T-helper 2 cell (primary cell): Measurements from ENCODE around the gene USP10.
A peak's percentile ranks its signal among the peaks of the same experiment; 100 is the strongest.

ENCODE experiments used
- DNase-seq, 5 experiments: peaks; one replicate each; pipeline versions ENCODE4 v3.0.0 to v3.0.0-alpha.2; 2012 to 2022

The USP10 gene

DNA sequence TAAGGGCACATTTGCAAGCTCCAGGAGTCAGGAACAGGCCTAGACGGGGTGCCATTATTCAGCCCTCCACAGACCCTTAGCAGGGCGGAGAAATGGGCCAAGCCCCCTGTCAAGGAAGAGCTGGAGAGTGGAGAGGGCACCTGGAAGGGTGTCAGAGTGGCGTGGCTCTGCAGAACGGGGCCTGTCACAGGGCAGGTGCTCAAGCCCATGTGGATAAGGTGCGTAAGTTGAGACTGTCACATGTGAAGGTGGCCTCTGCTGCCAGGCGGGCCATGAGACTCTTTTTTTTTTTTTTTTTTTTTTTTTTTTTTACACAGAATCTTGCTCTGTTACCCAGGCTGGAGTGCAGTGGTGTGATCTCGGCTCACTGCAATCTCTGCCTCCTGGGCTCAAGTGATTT, 108.0 kb downstream of the USP10 start:
- DNase-seq, result no peak

DNA sequence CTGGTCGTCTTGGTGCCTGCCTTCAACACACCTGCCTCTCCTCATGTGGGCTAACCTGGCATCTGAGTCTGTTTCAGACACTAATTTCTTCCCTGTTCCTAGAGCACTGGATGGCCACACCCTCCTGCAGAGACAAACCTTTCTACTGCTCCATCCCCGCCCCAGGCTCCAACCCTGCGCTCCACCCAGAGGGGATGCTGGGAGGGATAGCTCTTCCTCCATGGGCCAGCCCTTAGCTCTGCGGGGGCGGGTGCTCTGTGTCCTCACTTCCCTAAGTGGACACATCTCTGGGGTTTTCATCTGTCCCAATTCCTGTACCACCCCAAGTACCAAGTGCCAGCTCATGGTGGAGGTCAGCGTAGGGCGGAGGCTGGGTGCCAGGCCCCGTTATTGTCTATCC, 109.0 kb downstream of the USP10 start:
- DNase-seq, result no peak

DNA sequence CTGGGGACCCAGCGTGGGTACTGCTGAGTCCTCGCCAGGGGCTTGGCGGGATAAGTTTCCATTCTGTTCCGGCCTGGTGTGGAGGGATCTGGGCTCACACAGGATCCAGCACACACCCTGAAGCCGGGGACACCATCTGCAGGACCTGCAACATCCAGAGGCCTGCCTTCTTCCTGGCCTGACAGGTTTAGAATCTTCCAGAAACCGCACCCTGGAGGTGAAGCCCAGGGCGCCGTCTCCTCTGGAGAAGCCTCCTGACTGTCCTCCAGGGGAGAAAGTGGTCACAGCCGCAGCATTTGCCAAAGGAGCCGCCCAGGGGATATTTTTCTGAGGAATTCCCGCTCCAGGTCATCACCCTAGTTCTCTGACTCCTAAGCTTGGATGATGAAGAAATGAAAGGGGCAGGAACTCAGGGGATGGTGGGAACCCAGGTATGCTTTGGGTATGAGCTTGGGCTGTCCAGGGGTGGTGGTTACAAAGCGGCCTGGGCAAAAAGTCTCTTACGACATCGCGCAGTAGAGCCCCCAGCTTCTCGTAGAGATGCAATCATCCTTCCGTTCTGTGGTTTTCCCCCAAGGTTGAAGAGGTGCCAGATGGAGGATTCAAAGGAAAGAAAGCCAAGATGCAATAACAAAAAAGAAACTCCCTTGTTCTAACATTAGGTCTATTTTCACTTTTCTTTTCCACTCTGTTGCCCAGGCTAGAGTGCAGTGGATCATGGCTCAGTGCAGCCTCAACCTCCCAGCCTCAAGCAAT, 110.9 kb downstream of the USP10 start:
- DNase-seq, result peak in 1 of 5 experiments; percentile 51

DNA sequence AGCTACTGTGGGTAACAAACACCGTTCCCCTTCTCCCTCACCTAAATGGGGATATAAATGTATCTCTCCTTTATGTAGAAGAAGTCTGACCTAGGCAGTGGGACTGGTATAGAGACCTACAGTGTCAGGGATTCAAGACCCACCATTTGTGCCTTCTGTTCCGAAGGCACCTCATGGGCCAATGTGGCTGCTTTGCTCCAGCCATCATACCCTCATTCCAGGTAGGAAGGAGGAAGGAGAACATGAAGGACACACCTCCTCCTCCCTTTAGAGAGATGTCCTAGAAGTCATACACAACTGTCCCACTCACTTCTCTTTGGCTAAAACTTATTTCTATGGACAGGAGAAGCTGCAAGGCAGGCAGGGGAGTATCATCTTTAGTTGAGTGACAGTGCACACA, 111.7 kb downstream of the USP10 start:
- DNase-seq, result no peak

DNA sequence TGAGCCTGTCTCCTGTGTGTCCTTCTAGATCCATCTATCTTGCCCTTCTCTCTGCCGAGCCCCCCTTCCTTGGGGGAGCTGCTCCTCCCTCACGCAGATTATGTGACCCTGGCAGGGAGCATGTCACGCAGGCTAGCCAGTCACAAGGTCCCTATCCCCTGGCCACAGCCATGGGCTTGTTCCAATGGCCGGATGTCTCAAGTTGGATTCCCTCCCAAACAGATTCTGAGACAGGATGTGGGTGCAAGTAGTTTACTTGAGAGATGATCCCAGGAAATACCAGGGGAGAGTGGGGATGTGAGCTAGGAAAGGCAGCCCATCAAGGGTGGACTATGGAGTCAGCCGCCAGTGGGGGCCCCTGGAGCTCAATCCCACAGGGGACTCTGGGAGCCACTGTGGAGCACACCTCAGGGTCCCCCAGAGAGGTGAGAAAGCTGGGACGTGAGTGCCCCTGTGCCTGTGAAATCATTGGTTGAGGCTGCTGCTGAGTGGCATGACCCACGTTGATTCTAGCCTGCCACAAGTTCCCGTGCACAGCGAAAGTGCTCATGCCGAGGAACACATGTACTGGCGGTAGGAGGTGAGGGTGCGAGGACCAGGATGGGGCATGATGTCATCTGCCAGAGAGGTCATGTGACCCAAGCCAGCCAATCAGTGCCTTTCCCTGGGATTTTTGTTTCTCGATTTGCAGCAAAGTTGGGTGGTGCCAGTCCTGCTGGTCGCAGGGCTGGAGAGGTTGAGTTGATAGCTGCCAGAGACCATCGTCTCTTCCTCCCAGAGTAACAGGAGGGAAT, 113.5 kb downstream of the USP10 start:
- DNase-seq, result no peak

DNA sequence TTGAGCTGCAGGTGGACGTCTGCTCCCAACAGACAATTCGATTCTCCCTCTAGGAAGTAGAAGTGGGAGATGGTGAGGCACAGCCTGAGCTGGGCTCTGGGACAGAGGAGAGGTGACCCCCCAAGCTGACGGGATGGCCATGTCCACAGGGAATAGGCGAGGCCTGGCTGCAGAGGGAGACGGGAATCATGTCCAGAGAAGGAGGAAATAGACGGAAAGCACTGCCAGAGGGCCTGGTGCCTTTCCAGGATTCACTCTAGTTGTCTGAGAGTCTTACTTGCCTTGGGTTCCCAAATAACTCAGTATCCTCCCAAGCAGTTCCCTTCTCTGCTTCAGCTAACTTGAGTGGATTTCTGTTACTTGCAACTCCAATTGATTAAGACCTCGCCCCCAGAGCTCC, 115.7 kb downstream of the USP10 start:
- DNase-seq, result no peak

DNA sequence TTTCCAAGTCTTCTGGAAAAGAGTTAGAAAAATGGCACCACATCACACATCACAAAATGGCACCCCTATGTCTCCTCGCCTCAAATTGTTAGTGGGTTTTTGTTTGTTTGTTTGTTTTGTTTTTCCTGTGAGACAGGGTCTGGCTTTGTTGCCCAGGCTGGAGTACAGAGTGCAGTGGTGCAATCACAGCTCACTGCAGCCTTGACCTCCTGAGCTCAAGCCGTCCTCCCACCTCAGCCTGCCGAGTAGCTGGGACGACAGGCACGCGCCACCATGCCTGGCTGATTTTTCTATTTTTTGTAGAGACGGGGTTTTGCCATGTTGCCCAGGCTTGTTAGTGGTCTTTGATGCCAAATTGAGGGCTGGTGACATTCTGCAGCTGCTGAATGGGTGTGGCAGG, 116.2 kb downstream of the USP10 start:
- DNase-seq, result no peak

DNA sequence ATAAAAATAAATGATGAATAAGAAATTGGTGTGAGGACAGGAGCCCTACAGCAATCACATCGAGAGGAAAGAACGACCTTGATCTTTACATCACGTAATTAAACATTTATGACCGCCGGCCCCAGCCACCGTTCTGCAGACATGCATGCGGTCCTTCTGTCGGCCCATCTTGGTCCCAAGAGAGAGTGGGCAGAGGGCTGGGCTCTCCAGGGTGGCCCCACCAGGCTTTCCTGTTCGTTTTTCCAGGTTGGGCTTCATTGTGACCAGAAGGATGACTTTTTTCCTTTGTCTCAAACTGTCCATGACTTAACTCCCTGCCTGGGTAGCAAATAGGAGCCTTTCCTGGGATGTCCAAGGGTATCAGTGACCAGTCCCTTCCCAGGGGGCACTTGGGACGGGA, 116.7 kb downstream of the USP10 start:
- no peak for DNase-seq

DNA sequence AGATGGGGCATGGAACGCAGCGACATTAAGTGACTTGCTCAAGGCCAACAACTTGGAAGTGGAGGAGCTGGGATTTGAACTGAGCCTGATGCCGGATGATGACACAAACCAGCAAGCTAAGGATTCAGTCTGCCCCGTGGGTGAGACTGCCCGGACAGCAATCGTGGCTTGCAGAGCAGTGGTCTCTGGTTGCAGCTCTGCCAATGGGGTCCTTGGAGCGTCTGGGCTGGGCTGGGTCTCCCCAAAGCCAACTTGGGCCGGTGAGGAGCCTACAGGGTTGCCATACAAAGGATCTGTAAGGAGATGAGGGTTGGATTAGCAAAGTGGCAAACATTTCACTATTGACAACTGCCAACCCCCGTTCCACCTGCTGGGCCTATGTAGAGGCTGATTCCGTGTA, 117.4 kb downstream of the USP10 start:
- no peak for DNase-seq

DNA sequence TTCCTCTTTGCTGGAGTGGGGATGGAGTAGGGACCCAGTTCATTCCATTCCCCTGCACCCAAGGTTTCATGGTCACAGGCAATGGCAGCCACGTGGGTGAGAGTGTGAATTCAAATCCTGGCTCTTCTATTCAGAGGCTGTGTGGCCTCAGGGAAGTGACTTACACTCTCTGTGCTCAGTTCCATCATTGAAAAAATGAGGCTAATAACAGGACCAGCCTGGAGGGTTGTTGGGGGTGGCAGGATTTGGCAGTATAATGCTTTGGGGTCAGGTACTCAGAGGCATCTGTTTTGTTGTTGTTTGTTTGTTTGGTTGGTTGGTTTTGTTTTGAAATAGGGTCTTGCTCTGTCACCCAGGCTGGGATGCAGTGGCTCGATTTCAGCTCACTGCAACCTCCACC, 117.8 kb downstream of the USP10 start:
- DNase-seq, result no peak

DNA sequence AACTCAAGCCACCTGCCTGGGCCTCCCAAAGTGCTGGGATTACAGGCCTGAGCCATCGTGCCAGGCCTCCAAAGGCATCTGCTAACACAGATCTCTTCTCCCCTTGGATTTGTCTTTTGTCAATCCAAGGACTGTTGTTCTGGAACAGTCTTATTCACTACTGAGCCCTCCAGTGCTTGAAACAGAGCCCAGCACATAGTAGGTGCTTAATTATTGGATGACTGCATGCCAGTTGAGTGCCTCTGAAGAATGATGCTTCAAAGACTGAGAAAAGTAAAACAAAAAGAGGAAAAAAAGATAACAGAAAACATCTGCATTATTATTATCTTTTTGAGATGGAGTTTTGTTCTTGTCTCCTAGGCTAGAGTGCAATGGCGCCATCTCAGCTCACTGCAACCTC, 118.3 kb downstream of the USP10 start:
- no peak for DNase-seq

DNA sequence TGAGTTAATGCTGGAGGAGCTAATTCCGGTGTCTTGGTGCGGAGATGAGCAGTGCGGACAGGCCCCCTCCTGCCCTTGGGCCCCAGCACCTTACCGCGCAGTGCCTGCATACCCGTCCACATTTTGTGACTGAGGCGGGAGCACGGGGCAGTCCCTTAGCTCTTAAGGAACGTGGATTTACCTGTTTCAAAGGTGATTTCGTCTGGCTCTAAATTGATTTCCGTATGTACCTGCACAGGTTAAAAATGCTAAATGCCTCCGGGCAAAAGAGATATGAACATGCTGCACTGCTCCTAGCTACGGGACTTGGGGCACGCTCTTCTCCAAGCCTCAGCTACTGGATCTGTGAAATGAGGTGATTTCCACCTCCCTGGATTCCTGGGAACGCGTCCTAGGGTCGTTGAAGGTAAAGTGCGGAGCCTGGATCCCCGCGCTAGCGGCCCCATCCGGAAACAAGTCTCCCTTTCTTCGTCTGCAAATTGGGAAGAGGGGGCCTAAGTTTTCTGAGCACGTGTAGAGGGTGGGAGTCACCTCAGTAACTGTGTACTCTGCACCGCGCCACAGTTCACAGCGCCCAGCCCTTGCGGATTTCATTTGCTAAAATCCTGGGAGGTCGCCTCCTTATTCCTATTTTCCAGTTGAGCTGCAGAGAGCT, 119.3 kb downstream of the USP10 start:
- DNase-seq, result no peak

DNA sequence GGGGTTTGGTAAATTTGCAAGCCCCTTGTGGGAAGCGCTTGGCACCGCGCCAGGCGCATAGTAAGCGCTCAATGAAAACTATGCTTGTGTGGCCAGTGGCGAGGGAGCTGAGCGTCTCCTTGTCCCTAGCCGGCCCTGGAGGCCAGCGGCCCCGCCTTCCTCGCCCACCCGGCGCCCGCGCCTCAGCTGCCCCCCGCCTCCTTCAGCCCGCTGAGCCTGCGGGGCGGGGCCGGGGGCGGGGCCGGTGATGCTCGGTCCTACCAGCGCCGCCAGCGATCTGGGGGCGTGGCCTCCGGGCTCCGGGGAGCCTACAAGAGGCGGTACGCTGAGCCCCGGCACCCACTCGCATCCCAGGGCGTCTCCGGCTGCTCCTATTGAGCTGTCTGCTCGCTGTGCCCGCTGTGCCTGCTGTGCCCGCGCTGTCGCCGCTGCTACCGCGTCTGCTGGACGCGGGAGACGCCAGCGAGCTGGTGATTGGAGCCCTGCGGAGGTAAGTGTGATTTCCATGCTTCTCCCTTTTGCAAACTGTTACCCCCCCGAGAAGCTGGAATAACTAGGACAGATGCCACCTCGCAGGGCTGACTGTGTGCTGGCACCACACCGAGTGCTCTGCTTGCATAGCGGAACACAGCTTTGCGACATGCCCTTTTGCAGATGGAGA, 120.0 kb downstream of the USP10 start, which contains the start of gene CRISPLD2:
TSS of gene CRISPLD2 (plus strand) at position 342 of the 661 bp plus-strand sequence. CDS start 18,511 bp downstream, outside the sequence.
- DNase-seq, result peak; percentile 45 to 82 (median 78)

DNA sequence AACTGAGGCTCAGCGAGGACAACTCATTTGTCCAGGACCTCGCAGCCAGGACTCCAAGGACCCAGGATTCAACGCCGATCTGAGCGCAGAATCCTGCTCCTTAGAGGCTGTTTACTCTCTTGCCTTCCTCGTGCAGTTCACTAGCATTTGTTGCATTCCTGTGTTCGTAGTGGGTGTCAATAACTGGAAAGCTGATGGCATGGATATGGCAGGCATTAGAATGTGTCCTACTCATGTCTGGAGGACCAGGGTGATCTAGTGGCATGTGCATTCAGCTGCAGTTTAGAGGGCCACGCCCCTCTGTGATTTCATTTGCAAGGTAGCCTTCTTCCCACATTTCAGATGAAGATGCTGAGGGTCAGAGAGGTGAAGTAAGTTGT, 120.5 kb downstream of the USP10 start:
- DNase-seq, result no peak

DNA sequence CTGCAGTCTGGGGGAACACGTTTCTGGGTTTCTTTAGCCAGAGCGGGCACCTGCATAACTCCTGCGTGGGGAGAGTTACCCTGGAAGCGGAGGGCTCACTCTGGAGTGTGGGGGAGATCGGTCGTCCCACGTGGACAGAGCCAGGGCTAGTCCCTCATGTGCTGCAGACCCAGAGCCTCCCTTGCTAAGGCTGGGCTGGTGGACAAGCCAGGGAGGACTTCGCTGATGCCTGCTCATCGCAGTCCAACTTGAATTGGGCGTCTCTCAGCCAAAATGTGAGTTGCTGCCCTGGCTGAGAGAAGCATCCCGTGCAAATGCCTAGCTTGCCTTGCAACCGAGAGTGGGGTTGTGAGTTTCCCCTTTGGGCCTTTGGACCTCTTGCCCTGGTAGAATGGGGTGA, 121.0 kb downstream of the USP10 start:
- DNase-seq, result no peak

DNA sequence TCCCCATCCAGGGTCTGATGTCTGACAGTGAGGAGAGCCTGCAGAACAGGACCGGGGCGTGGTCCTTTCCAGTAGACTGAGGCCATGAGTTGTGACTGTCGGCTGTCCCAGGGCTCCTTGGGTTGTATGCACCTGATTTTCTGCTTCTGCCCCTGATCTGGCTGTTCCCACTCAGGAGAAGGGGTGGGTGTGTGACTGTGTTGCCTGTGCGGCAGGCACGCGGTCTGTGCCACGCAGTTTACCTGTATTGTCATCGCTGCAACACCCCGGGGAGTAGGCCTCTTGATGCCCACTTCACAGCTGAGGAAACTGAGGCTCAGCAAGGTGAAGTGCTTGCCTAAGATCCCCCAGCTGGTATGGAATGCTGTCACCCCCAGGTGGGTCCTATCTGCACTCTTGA, 121.4 kb downstream of the USP10 start:
- DNase-seq, result no peak

DNA sequence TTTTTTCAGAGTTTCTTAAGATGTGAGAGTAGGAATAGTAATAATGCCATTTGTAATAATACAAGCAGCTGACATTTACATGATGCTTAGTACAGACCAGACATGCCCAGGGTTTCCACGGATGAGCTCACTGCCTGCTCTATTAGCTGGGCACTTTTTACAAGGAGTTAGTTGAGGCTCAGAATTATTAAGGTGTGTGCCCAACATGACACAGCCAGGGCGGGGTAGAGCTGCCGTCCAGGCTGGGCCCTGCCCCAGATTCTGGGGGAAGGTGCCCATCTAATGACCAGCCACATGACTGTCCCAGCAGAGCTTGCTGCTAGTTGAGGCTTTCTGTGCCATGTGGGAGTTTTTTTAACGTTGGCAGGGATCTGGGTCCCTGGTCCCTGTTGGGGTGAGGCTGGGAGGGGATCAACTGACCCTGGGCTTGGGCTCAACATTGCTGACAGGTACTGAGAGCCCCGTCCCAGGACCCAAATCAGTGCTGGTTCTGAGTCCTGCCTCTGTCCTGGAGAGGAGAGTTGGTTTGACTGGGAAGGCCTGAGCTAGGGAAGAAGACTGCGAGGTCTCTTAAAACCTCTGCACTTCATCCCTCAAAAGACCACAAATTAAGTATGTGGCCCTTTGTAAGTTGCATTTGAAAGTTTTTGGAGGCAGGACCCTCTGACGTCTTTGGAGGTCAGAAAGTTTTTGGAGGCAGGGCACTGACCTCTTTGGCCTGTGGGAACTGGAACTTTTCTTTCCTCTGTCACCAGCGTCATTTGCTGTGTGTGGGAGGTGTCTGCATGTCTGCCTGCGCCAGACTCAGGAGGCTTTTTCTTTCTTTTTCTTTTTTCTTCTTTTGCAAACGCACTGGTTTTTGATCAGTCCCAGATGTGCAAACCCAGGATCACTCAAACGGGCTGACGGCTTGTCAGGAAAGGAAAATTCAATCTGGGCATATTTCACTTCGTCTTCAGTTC, 122.2 kb downstream of the USP10 start:
- no peak for DNase-seq

DNA sequence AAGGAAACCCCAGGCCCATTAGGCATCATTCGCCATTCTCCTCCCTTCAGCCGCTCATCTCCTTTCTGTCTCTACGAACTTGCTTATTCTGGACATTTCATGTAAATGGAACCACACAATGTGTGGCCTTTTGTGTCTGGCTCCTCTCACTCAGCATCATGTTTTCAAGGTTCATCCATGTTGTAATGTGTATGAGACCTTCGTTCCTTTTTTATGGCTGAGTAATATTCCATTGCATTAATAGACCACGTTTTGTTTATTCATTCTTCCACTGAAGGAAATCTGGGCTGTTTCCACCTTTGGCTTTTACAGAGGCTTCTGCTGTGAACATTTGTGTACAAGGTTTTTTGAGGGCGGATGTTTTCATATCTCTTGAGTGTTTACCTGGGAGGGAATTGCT, 123.2 kb downstream of the USP10 start:
- DNase-seq, result no peak

DNA sequence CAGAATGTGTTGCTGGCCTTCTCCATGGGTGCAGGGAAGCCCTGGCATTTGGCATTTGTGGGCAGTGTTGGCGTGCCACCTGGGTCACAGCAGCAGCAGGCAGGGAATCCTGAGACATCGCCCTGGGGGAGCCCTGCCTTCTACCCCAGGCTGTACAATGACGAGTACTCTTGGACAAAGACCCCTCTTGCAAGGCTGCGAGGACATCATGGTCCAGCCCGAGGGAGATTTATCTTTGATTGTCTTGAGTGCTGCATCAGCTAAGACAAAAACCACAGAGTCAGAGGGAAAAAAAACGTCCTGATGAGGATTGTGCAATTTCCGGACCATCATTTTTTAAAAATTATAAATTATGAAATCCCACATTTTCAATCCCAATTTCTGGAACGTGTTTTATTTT, 123.7 kb downstream of the USP10 start:
- no peak for DNase-seq

DNA sequence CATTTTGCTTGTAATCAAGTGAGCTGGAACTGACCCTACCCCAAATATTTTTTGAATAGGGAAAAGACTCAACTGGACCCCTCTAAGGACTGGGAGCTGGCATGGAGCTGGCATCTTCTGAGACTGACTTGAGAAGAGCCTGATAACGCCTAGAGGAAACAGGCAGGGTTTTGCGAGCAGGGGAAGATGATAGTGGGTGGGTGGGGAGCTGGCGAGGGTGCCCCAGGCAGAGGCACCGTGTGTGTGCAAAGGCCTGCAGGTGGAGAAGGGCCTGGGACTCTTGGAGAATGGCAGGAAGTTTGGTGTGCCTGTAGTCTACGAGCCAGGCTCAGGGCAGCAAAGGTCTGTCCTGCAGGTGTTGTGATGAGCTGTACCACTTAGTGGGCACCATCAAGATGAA, 124.1 kb downstream of the USP10 start:
- no peak for DNase-seq

DNA sequence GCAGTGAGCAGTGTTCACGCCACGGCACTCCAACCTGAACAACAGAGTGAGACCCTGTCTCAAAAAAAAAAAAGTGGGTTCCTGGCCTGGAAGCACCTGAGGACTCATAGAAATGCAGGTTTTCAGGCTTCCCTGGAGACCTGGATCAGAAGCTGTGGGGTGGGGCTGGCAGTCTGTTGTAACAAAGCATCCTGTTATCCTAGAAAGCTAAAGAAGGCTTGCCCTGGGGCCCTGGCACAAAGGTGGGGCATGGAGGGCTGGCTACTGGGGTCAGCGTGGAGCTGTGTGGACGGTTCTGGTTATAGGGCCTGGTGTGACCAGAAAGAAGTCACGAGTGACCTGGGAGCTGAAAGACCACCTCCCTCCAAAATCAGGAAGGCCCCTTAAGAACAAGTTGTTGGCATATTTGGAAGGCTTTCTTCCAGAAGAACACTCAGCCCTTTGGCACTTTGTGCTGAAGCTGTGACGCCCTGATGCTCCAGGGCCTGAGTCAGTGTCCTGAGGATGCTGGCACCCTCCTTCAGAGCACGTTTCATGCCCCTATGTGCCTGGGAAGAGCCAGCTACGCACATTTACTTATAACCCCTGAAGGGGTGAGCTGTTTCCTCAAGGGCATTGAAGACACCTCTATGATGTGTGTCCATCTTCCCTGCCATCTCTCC, 126.2 kb downstream of the USP10 start:
- no peak for DNase-seq
